Kidney epithelial cell (primary cell): ENCODE data around the gene SMS. TPM values are rescaled to one million over a fixed set of nuclear protein-coding genes. Genes with fewer than 3 reads are reported as not detected.

Experiments
- total RNA-seq: library from RNA; depleted of rRNA; stranded (reverse); fragments of >200 nt; gene quantifications from 2 replicates; pipeline ENCODE4 v1.2.3, GENCODE V29; 2015

SMS gene
- total RNA-seq, 1 donor from 2014 or later = 142 TPM

Other genes starting within 250 kb of the SMS start
- gene SMPX, start 182.6 kb upstream of the SMS start, total RNA-seq = not detected in 2 replicates
- 13.3 and 15.1 TPM in 2 replicates for gene MBTPS2, start 101.1 kb upstream of the SMS start, total RNA-seq
- gene YY2, start 84.7 kb upstream of the SMS start, total RNA-seq = 1.7 and 1.8 TPM in 2 replicates
- 0.04 and 0.07 TPM in 2 replicates for gene PHEX, start 91.6 kb downstream of the SMS start, total RNA-seq